ENCODE data around the gene CEP76. TPM values are rescaled to one million over a fixed set of nuclear protein-coding genes. Genes with fewer than 3 reads are reported as not detected.

Gene CEP76
- total and polyA plus RNA-seq, 7 donors = 2.4 to 9.1 (median 5.8) TPM

DNA sequence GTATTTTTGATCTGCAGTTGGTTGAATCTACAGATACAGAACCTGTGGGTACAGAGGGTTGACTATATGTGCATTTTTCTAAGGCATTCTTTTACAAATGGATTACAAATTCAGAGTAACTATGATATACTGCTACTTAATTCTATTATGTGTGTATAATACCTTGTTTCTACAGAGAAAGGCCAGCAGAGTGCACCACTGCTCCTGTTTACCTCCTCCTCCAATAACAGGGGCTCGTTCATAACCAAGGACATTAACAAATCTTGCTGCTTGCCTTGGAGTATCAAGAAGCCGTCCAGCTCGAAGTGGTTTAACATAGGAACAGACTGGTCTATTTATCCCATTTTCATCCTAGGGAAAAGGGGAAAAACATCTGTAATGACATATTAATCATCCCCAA, 16.4 kb downstream of the CEP76 start:
- intact Hi-C loops (cut with DNase I) = no loop called here
- Histone ChIP-seq H3K36me3 (peaks cover 0 to 33% (median 5%) of the 10 kb centered on the region in 4 donors), H3K27ac (no peak overlapping the region), H3K27me3 (no peaks in the 10 kb centered on the region), H3K4me3 (no peak overlapping the region), H3K4me1 (no peaks in the 10 kb centered on the region), H3K9me3 (no peaks in the 10 kb centered on the region)
- DNase-seq = no peak
- no peak for TF ChIP-seq POLR2AphosphoS5 (IDR thresholded peaks at IDR 0.05)
- no peak for TF ChIP-seq EP300 (IDR thresholded peaks at IDR 0.05)
- no peak for TF ChIP-seq POLR2A (IDR thresholded peaks at IDR 0.05)
- TF ChIP-seq, protein P1, sequence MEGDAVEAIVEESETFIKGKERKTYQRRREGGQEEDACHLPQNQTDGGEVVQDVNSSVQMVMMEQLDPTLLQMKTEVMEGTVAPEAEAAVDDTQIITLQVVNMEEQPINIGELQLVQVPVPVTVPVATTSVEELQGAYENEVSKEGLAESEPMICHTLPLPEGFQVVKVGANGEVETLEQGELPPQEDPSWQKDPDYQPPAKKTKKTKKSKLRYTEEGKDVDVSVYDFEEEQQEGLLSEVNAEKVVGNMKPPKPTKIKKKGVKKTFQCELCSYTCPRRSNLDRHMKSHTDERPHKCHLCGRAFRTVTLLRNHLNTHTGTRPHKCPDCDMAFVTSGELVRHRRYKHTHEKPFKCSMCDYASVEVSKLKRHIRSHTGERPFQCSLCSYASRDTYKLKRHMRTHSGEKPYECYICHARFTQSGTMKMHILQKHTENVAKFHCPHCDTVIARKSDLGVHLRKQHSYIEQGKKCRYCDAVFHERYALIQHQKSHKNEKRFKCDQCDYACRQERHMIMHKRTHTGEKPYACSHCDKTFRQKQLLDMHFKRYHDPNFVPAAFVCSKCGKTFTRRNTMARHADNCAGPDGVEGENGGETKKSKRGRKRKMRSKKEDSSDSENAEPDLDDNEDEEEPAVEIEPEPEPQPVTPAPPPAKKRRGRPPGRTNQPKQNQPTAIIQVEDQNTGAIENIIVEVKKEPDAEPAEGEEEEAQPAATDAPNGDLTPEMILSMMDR (IDR thresholded peaks at IDR 0.05) = no peak
- WGBS, 2 donors = 83 to 84% methylated on average over 3 of the region's 3 CpGs

DNA sequence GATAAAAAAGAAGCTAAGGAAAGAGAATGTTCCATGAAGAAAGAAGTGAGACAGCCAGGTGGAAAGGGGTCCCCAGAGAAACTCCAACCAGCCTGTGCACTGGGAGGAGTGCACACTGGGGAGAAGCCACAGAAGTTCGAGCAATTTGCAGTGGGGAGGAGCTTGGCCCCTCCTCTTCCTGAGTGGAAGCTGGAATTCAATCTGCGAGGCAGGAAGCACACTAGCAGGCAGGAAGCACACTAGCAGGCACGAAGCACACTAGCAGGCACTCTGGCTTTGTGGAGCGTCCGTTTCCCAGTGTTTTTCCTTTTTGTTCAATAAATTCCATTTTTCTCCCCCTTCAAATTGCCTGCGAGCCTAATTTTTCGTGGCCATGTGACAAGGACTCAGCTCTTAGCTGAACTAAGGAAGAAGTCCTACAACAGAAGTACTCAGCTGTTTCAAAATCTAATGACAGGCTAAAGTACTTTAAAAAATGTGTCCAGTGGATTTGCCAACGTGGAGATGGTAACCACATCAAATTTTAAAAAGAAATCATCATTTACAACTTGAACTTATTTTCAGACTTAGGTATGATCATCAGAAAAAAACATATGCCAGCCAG, 23.2 kb downstream of the CEP76 start:
- peak overlapping the region; percentile 64 to 73 (median 70) for H3K27ac ChIP-seq
- no peaks in the 10 kb centered on the region for H3K27me3 ChIP-seq
- intact Hi-C loops (cut with DNase I) = no loop called here
- peaks cover 0 to 42% (median 1%) of the 10 kb centered on the region in 4 donors for H3K36me3 ChIP-seq
- peak; percentile 83 for DNase-seq
- H3K4me1 ChIP-seq = peaks cover 0 to 11% (median 3%) of the 10 kb centered on the region in 4 donors
- no peaks in the 10 kb centered on the region for H3K9me3 ChIP-seq
- 29 to 68% methylated on average over 8 of the region's 8 CpGs for WGBS, 2 donors
- TF ChIP-seq POLR2A (IDR thresholded peaks at IDR 0.05) (peak in 1 of 2 donors; percentile 30), POLR2AphosphoS5 (IDR thresholded peaks at IDR 0.05) (peak; percentile 52 to 81 (median 64)), EP300 (IDR thresholded peaks at IDR 0.05) (no peak)
- TF ChIP-seq, protein P1 (IDR thresholded peaks at IDR 0.05) = no peak
- H3K4me3 ChIP-seq = peak overlapping the region in 2 of 4 donors; percentile 21 to 33

DNA sequence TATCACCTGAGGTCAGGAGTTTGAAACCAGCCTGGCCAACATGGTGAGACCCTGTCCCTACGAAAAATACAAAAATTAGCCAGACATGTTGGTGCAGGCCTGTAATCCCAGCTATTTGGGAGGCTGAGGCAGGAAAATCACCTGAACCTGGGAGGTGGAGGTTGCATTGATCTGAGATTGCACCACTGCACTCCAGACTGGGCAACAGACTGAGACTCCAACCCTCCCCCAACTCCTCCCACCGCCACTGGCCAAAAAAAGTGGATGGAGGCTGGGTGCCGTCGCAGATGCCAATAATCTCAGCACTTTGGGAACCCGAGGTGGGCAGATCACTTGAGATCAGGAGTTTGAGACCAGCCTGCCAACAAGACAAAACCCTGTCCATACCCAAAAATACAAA, 34.5 kb downstream of the CEP76 start:
- Histone ChIP-seq H3K36me3 (peaks cover 0 to 20% (median 0%) of the 10 kb centered on the region in 4 donors), H3K9me3 (no peaks in the 10 kb centered on the region), H3K4me3 (no peak overlapping the region), H3K27me3 (no peaks in the 10 kb centered on the region), H3K27ac (no peak overlapping the region), H3K4me1 (no peaks in the 10 kb centered on the region)
- TF ChIP-seq EP300 (IDR thresholded peaks at IDR 0.05) (no peak), POLR2AphosphoS5 (IDR thresholded peaks at IDR 0.05) (no peak), POLR2A (IDR thresholded peaks at IDR 0.05) (no peak)
- TF ChIP-seq, protein P1 (IDR thresholded peaks at IDR 0.05) = no peak
- no peak for DNase-seq
- WGBS, 2 donors = 93 to 96% methylated on average over 5 of the region's 5 CpGs
- intact Hi-C loops (cut with DNase I) = no loop called here

DNA sequence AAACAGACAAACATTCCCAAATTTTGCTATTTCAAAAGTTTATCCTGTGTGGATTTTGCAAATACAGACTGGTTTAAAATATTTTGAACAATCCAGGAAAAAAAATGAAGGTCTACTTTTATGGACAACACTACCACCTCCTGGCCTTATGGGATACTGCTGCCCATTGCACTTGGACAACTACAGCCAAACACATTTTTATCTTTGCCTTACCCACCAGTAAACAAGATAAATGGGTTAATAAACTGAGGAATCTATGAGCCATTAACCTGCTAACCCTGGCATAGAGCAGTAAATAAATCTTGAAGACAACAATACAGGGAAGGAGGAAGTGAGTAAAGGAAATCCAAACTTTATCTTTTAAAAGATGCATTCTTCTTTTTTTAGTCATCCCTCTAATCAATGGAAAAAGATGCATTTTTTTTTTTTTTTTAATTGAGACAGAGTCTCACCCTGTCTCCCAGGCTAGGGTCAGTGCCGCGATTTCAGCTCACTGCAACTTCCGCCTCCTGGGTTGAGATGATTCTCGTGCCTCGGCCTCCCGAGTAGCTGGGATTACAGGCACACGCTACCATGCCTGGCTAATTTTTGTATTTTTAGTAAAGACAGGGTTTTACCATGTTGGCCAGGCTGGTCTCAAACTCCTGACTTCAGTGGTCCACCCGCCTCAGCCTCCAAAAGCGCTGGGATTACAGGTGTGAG, 42.5 kb downstream of the CEP76 start:
- no peaks in the 10 kb centered on the region for H3K36me3 ChIP-seq
- 85 to 90% methylated on average over 9 of the region's 9 CpGs for WGBS, 2 donors
- peak overlapping the region in 2 of 4 donors; percentile 98 for H3K27ac ChIP-seq
- TF ChIP-seq EP300 (IDR thresholded peaks at IDR 0.05) (no peak), POLR2AphosphoS5 (IDR thresholded peaks at IDR 0.05) (peak in 1 of 4 donors; percentile 6), POLR2A (IDR thresholded peaks at IDR 0.05) (no peak)
- TF ChIP-seq, protein P1 (IDR thresholded peaks at IDR 0.05) = peak; percentile 74 to 85 (median 80)
- no peak overlapping the region for H3K4me3 ChIP-seq
- H3K4me1 ChIP-seq = peaks cover 0 to 25% (median 11%) of the 10 kb centered on the region in 4 donors
- no peak for DNase-seq
- intact Hi-C loops (cut with DNase I) = loop anchor here (1.0 to 10.0 kb wide), 6 partner anchors 222 to 805 kb away; partner anchors contain the start of genes AFG3L2, CHMP1B, PRELID3A and PTPN2
- H3K27me3 ChIP-seq = no peaks in the 10 kb centered on the region
- no peaks in the 10 kb centered on the region for H3K9me3 ChIP-seq

Measured in sigmoid colon (tissue), 7 donors.